Activated naive CD8-positive, alpha-beta T cell treated with anti-CD3 and anti-CD28 coated beads for 36 hours (primary cell): Measurements from ENCODE around the gene PCDHGA3. TPM values are rescaled to one million over a fixed set of nuclear protein-coding genes. Genes with fewer than 3 reads are reported as not detected.
A peak's percentile ranks its signal among the peaks of the same experiment; 100 is the strongest.
"Not testable (repeated sequence)": the region's sequence is repeated elsewhere in the genome, so short reads cannot be mapped to it uniquely, and the experiment has no call there.

Experiments
- DNase-seq: peaks from one replicate; pipeline ENCODE4 v3.0.0; 2021
- H3K27ac Mint-ChIP-seq: one replicate; pipeline ENCODE4 v1.8.0; 2022; ENCODE audit warnings: mild to moderate bottlenecking, moderate library complexity, mixed read lengths
- H3K27me3 Mint-ChIP-seq: one replicate; pipeline ENCODE4 v1.8.0; 2022; ENCODE audit warnings: mild to moderate bottlenecking, mixed read lengths
- H3K36me3 Mint-ChIP-seq: one replicate; pipeline ENCODE4 v1.8.0; 2021; ENCODE audit warnings: mild to moderate bottlenecking, mixed read lengths
- H3K4me1 Mint-ChIP-seq: one replicate; pipeline ENCODE4 v1.8.0; 2021; ENCODE audit warnings: mixed read lengths
- H3K4me3 Mint-ChIP-seq: one replicate; pipeline ENCODE4 v1.8.0; 2022; ENCODE audit warnings: mild to moderate bottlenecking, moderate library complexity, mixed read lengths
- H3K9me3 Mint-ChIP-seq: one replicate; pipeline ENCODE4 v1.8.0; 2022; ENCODE audit warnings: mixed read lengths
- total RNA-seq, 2 experiments: library from RNA; stranded (reverse); gene quantifications; one replicate each; pipeline ENCODE4 v1.2.3, GENCODE V29; 2021

The PCDHGA3 gene
- total RNA-seq: not detected

GRCh38 chr5:141343242-141343952 is at the start of gene PCDHGA3:
Gene PCDHGA3, plus strand, starts transcription at chr5:141343829. Its CDS starts 205 bp downstream, at chr5:141344034.
- H3K27me3 Mint-ChIP-seq: peaks cover 87% of the 10 kb centered on the region
- peaks cover 17% of the 10 kb centered on the region for H3K36me3 Mint-ChIP-seq
- no peak for DNase-seq
- peaks cover 2% of the 10 kb centered on the region for H3K4me1 Mint-ChIP-seq
- H3K9me3 Mint-ChIP-seq: peaks cover 28% of the 10 kb centered on the region
- H3K4me3 Mint-ChIP-seq: peak within 1 kb of the TSS; percentile 29
- no peak within 1 kb of the TSS for H3K27ac Mint-ChIP-seq

- no peak overlapping the region for H3K4me3 Mint-ChIP-seq
- H3K9me3 Mint-ChIP-seq: peaks cover 50% of the 10 kb centered on the region
- DNase-seq: no peak
- H3K27me3 Mint-ChIP-seq: no peaks in the 10 kb centered on the region
- H3K36me3 Mint-ChIP-seq: peaks cover 67% of the 10 kb centered on the region
- H3K4me1 Mint-ChIP-seq: no peaks in the 10 kb centered on the region
- no peak overlapping the region for H3K27ac Mint-ChIP-seq
Observed at GRCh38 chr5:141298376-141298775, 45.3 kb upstream of the PCDHGA3 start.

GRCh38 chr5:141303756-141304155 is 39.9 kb upstream of the PCDHGA3 start, which contains the start of gene SLC25A2:
Gene SLC25A2, minus strand, starts transcription at chr5:141304049. Its CDS starts 184 bp downstream, at chr5:141303865.
- Mint-ChIP-seq H3K4me3 (no peak within 1 kb of the TSS), H3K9me3 (peaks cover 43% of the 10 kb centered on the region), H3K36me3 (peaks cover 49% of the 10 kb centered on the region), H3K27ac (no peak within 1 kb of the TSS), H3K4me1 (no peaks in the 10 kb centered on the region), H3K27me3 (no peaks in the 10 kb centered on the region)
- no peak for DNase-seq

- no peak for DNase-seq
- Mint-ChIP-seq H3K36me3 (peaks cover 50% of the 10 kb centered on the region), H3K4me3 (no peak overlapping the region), H3K27ac (no peak overlapping the region), H3K27me3 (no peaks in the 10 kb centered on the region), H3K9me3 (peaks cover 42% of the 10 kb centered on the region), H3K4me1 (no peaks in the 10 kb centered on the region)
Observed at GRCh38 chr5:141306630-141307029, 37.0 kb upstream of the PCDHGA3 start.

GRCh38 chr5:141313711-141314110 is 29.9 kb upstream of the PCDHGA3 start:
- H3K27ac Mint-ChIP-seq: no peak overlapping the region
- no peak overlapping the region for H3K4me3 Mint-ChIP-seq
- peaks cover 5% of the 10 kb centered on the region for H3K4me1 Mint-ChIP-seq
- DNase-seq: no peak
- peaks cover 49% of the 10 kb centered on the region for H3K9me3 Mint-ChIP-seq
- peaks cover 80% of the 10 kb centered on the region for H3K36me3 Mint-ChIP-seq
- H3K27me3 Mint-ChIP-seq: no peaks in the 10 kb centered on the region

- DNase-seq, H3K27ac Mint-ChIP-seq, H3K27me3 Mint-ChIP-seq, H3K4me3 Mint-ChIP-seq: not testable (repeated sequence)
- peaks cover 21% of the 10 kb centered on the region for H3K4me1 Mint-ChIP-seq
- peaks cover 83% of the 10 kb centered on the region for H3K36me3 Mint-ChIP-seq
- H3K9me3 Mint-ChIP-seq: peaks cover 60% of the 10 kb centered on the region
Observed at GRCh38 chr5:141316963-141317362, 26.7 kb upstream of the PCDHGA3 start.

GRCh38 chr5:141319202-141319601 is 24.4 kb upstream of the PCDHGA3 start:
- DNase-seq: no peak
- Mint-ChIP-seq H3K4me1 (peaks cover 21% of the 10 kb centered on the region), H3K27ac (no peak overlapping the region), H3K36me3 (peaks cover 70% of the 10 kb centered on the region), H3K27me3 (no peaks in the 10 kb centered on the region), H3K9me3 (peaks cover 52% of the 10 kb centered on the region), H3K4me3 (peak overlapping the region; percentile 97)

GRCh38 chr5:141319699-141320098 is 23.9 kb upstream of the PCDHGA3 start:
- DNase-seq: no peak
- H3K4me1 Mint-ChIP-seq: peaks cover 21% of the 10 kb centered on the region
- H3K9me3 Mint-ChIP-seq: peaks cover 51% of the 10 kb centered on the region
- H3K27me3 Mint-ChIP-seq: no peaks in the 10 kb centered on the region
- peak overlapping the region; percentile 99 for H3K27ac Mint-ChIP-seq
- H3K36me3 Mint-ChIP-seq: peaks cover 68% of the 10 kb centered on the region
- H3K4me3 Mint-ChIP-seq: peak overlapping the region; percentile 97

- Mint-ChIP-seq H3K4me1 (peaks cover 20% of the 10 kb centered on the region), H3K27ac (peak within 1 kb of the TSS; percentile 99), H3K36me3 (peaks cover 61% of the 10 kb centered on the region), H3K4me3 (peak within 1 kb of the TSS; percentile 97), H3K27me3 (no peaks in the 10 kb centered on the region), H3K9me3 (peaks cover 46% of the 10 kb centered on the region)
- DNase-seq: peak; percentile 94
Observed at GRCh38 chr5:141320225-141321169, 23.1 kb upstream of the PCDHGA3 start, which contains the start of gene TAF7. Gene TAF7, minus strand, starts transcription at chr5:141320784. Its CDS starts 740 bp downstream, at chr5:141320044.

GRCh38 chr5:141322261-141322660 is 21.4 kb upstream of the PCDHGA3 start:
- Mint-ChIP-seq H3K27me3 (peaks cover 13% of the 10 kb centered on the region), H3K4me1 (peaks cover 24% of the 10 kb centered on the region), H3K27ac (no peak overlapping the region), H3K9me3 (peaks cover 40% of the 10 kb centered on the region), H3K4me3 (no peak overlapping the region), H3K36me3 (peaks cover 52% of the 10 kb centered on the region)
- DNase-seq: no peak

- Mint-ChIP-seq H3K36me3 (peaks cover 30% of the 10 kb centered on the region), H3K4me1 (peaks cover 6% of the 10 kb centered on the region), H3K27me3 (peaks cover 49% of the 10 kb centered on the region), H3K4me3 (peak overlapping the region; percentile 91), H3K9me3 (peaks cover 26% of the 10 kb centered on the region), H3K27ac (peak overlapping the region; percentile 88)
- peak; percentile 63 for DNase-seq
Observed at GRCh38 chr5:141326088-141326854, 17.4 kb upstream of the PCDHGA3 start.

GRCh38 chr5:141328231-141328630 is 15.4 kb upstream of the PCDHGA3 start:
- Mint-ChIP-seq H3K4me1 (peaks cover 6% of the 10 kb centered on the region), H3K36me3 (peaks cover 27% of the 10 kb centered on the region)

GRCh38 chr5:141330299-141331080 is 13.1 kb upstream of the PCDHGA3 start, which contains the start of gene PCDHGA1:
Gene PCDHGA1, plus strand, starts transcription at chr5:141330514.
- Mint-ChIP-seq H3K27me3 (peaks cover 84% of the 10 kb centered on the region), H3K9me3 (peaks cover 32% of the 10 kb centered on the region), H3K4me1 (peaks cover 6% of the 10 kb centered on the region), H3K27ac (no peak within 1 kb of the TSS), H3K36me3 (peaks cover 32% of the 10 kb centered on the region), H3K4me3 (no peak within 1 kb of the TSS)
- DNase-seq: no peak

More at GRCh38 chr5:141328231-141328630, 15.4 kb upstream of the PCDHGA3 start:
- no peak for DNase-seq
- H3K27me3 Mint-ChIP-seq: peaks cover 63% of the 10 kb centered on the region
- peaks cover 26% of the 10 kb centered on the region for H3K9me3 Mint-ChIP-seq
- H3K4me3 Mint-ChIP-seq: no peak overlapping the region
- no peak overlapping the region for H3K27ac Mint-ChIP-seq

- H3K36me3 Mint-ChIP-seq: peaks cover 29% of the 10 kb centered on the region
- not testable (repeated sequence) for H3K4me3 Mint-ChIP-seq, H3K27ac Mint-ChIP-seq, H3K4me1 Mint-ChIP-seq, DNase-seq
- peaks cover 89% of the 10 kb centered on the region for H3K27me3 Mint-ChIP-seq
- H3K9me3 Mint-ChIP-seq: peaks cover 45% of the 10 kb centered on the region
Observed at GRCh38 chr5:141332571-141332970, 11.1 kb upstream of the PCDHGA3 start.
